OCI-LY7 (cell line): ENCODE measurements around the gene PBX1.

Experiments used
- CTCF ChIP-seq: fragments of 200-600 bp; sonication (generic); conservative IDR thresholded peaks from 2 replicates; pipeline ENCODE4 v1.5.1; 2014; ENCODE audit warnings: mild to moderate bottlenecking, antibody characterized with exemption, low read length, moderate library complexity, mixed read lengths
- EZH2phosphoT487 ChIP-seq: fragments of 200-600 bp; sonication (generic); IDR thresholded peaks from 2 replicates; pipeline ENCODE4 v1.6.1; 2018; ENCODE audit warnings: low read depth, borderline replicate concordance, mild to moderate bottlenecking, mixed run types, antibody characterized with exemption, low read length, moderate library complexity, mixed read lengths

- TF ChIP-seq CTCF, result no peak
- no peak for TF ChIP-seq EZH2phosphoT487
These were observed 20.4 kb downstream of the PBX1 start for GRCh38 chr1:164579381-164579780.
